Loucy (cell line): ENCODE data around the gene CIP2A.

Experiments
- H2AFZ ChIP-seq: fragments of 200-600 bp; sonication (generic); 2 replicates; pipeline ENCODE4 v1.6.0; 2016; ENCODE audit warnings: antibody characterized with exemption, mild to moderate bottlenecking, low read length, moderate library complexity
- H3F3A ChIP-seq: fragments of 200-600 bp; 2 replicates; pipeline ENCODE4 v1.6.0; 2016; ENCODE audit warnings: antibody characterized with exemption, low read depth, mild to moderate bottlenecking
- H3K27me3 ChIP-seq: fragments of 200-600 bp; sonication (generic); 2 replicates; pipeline ENCODE4 v1.6.1; 2014; ENCODE audit warnings: low read length, mild to moderate bottlenecking; ENCODE audit not compliant: insufficient read depth, poor library complexity, severe bottlenecking
- H3K36me3 ChIP-seq: fragments of 200-600 bp; sonication (generic); 2 replicates; pipeline ENCODE4 v1.6.1; 2016; ENCODE audit warnings: low read length; ENCODE audit not compliant: insufficient read depth
- H3K4me1 ChIP-seq: fragments of 200-600 bp; sonication (generic); 2 replicates; pipeline ENCODE4 v1.5.1; 2014; ENCODE audit warnings: low read length, mild to moderate bottlenecking; ENCODE audit not compliant: insufficient read depth, poor library complexity, severe bottlenecking
- H3K4me2 ChIP-seq: fragments of 200-600 bp; sonication (generic); 2 replicates; pipeline ENCODE4 v1.6.0; 2014; ENCODE audit warnings: antibody characterized with exemption, low read length, low read depth, mild to moderate bottlenecking; ENCODE audit not compliant: poor library complexity, severe bottlenecking
- H3K4me3 ChIP-seq: fragments of 200-600 bp; sonication (generic); 2 replicates; pipeline ENCODE4 v1.5.1; 2014; ENCODE audit warnings: low read length, mild to moderate bottlenecking, mixed read lengths; ENCODE audit not compliant: poor library complexity, severe bottlenecking
- H3K79me2 ChIP-seq: fragments of 200-600 bp; sonication (generic); 2 replicates; pipeline ENCODE4 v1.6.1; 2014; ENCODE audit warnings: low read length; ENCODE audit not compliant: insufficient read depth
- H3K9ac ChIP-seq: fragments of 200-600 bp; sonication (generic); 2 replicates; pipeline ENCODE4 v1.6.0; 2014; ENCODE audit warnings: mild to moderate bottlenecking, low read depth, low read length, moderate library complexity; ENCODE audit not compliant: poor library complexity, severe bottlenecking
- H3K9me2 ChIP-seq: fragments of 200-600 bp; sonication (generic); replicated peaks from 2 replicates; pipeline ENCODE4 v1.6.1; 2016; ENCODE audit warnings: low read depth, low read length, mixed read lengths
- H3K9me3 ChIP-seq: fragments of 200-600 bp; sonication (generic); 2 replicates; pipeline ENCODE4 v1.6.1; 2014; ENCODE audit warnings: mild to moderate bottlenecking, antibody characterized with exemption, low read length, low read depth; ENCODE audit not compliant: insufficient read depth
- H4K20me1 ChIP-seq: fragments of 200-600 bp; sonication (generic); 2 replicates; pipeline ENCODE4 v1.6.0; 2014; ENCODE audit warnings: antibody characterized with exemption, low read length, mild to moderate bottlenecking; ENCODE audit not compliant: insufficient read depth, poor library complexity, severe bottlenecking
- EZH2phosphoT487 ChIP-seq: fragments of 200-600 bp; IDR thresholded peaks from 2 replicates; pipeline ENCODE4 v1.6.1; 2018; ENCODE audit warnings: antibody characterized with exemption, mild to moderate bottlenecking, moderate library complexity, borderline replicate concordance
- TF ChIP-seq, protein P1 (sequence below): fragments of 200-600 bp; sonication (generic); conservative IDR thresholded peaks from 2 replicates; pipeline ENCODE4 v1.5.1; 2014; ENCODE audit warnings: mild to moderate bottlenecking, antibody characterized with exemption, low read length

CIP2A gene

GRCh38 chr3:108527109-108527508 lies 62.1 kb downstream of the CIP2A start:
- Histone ChIP-seq H3K27me3 (no peaks in the 10 kb centered on the region), H3K79me2 (no peaks in the 10 kb centered on the region), H2AFZ (no peak overlapping the region), H3K4me2 (no peak overlapping the region), H3K9me2 (no peaks in the 10 kb centered on the region), H3K4me1 (no peaks in the 10 kb centered on the region), H3F3A (no peaks in the 10 kb centered on the region), H3K9me3 (no peaks in the 10 kb centered on the region), H4K20me1 (no peaks in the 10 kb centered on the region), H3K36me3 (no peaks in the 10 kb centered on the region), H3K9ac (no peak overlapping the region), H3K4me3 (no peak overlapping the region)
- no peak for TF ChIP-seq EZH2phosphoT487
- TF ChIP-seq, protein P1, sequence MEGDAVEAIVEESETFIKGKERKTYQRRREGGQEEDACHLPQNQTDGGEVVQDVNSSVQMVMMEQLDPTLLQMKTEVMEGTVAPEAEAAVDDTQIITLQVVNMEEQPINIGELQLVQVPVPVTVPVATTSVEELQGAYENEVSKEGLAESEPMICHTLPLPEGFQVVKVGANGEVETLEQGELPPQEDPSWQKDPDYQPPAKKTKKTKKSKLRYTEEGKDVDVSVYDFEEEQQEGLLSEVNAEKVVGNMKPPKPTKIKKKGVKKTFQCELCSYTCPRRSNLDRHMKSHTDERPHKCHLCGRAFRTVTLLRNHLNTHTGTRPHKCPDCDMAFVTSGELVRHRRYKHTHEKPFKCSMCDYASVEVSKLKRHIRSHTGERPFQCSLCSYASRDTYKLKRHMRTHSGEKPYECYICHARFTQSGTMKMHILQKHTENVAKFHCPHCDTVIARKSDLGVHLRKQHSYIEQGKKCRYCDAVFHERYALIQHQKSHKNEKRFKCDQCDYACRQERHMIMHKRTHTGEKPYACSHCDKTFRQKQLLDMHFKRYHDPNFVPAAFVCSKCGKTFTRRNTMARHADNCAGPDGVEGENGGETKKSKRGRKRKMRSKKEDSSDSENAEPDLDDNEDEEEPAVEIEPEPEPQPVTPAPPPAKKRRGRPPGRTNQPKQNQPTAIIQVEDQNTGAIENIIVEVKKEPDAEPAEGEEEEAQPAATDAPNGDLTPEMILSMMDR = no peak

GRCh38 chr3:108525971-108526370 lies 63.3 kb downstream of the CIP2A start:
- Histone ChIP-seq H3K9ac (no peak overlapping the region), H3K4me3 (no peak overlapping the region), H2AFZ (no peak overlapping the region), H3K79me2 (no peaks in the 10 kb centered on the region), H3K27me3 (no peaks in the 10 kb centered on the region), H3K9me3 (no peaks in the 10 kb centered on the region), H4K20me1 (no peaks in the 10 kb centered on the region), H3K4me1 (peaks cover 6% of the 10 kb centered on the region), H3K9me2 (no peaks in the 10 kb centered on the region), H3K36me3 (no peaks in the 10 kb centered on the region), H3F3A (no peaks in the 10 kb centered on the region), H3K4me2 (no peak overlapping the region)
- TF ChIP-seq EZH2phosphoT487 = no peak
- TF ChIP-seq, protein P1 = no peak

GRCh38 chr3:108525256-108525655 lies 64.0 kb downstream of the CIP2A start:
- Histone ChIP-seq H3K27me3 (no peaks in the 10 kb centered on the region), H3K79me2 (no peaks in the 10 kb centered on the region), H2AFZ (no peak overlapping the region), H3K9me2 (no peaks in the 10 kb centered on the region), H3F3A (no peaks in the 10 kb centered on the region), H3K4me3 (no peak overlapping the region), H3K4me2 (no peak overlapping the region), H4K20me1 (no peaks in the 10 kb centered on the region), H3K36me3 (no peaks in the 10 kb centered on the region), H3K9me3 (no peaks in the 10 kb centered on the region), H3K4me1 (peaks cover 6% of the 10 kb centered on the region), H3K9ac (no peak overlapping the region)
- TF ChIP-seq, protein P1 = no peak
- no peak for TF ChIP-seq EZH2phosphoT487
